ENCODE data around the gene ARHGEF28. TPM values are rescaled to one million over a fixed set of nuclear protein-coding genes. Genes with fewer than 3 reads are reported as not detected.

ARHGEF28 gene
- total and polyA plus RNA-seq, 2 donors (not counting 1 experiment from before 2014, with no cell fraction given): not detected

GRCh38 chr5:73668017-73668416, 42.0 kb downstream of the ARHGEF28 start:
- Histone ChIP-seq H3K4me3 (ENCODE audit: control extremely low read depth in 1 of 5, extremely low read depth in 1 of 5, insufficient read depth in 1 of 5, low read depth in 2 of 5, low read length in 4 of 5) (no peak overlapping the region), H3K9ac (ENCODE audit: low read length) (no peak overlapping the region), H2AFZ (ENCODE audit: insufficient read depth, low read depth, low read length, poor library complexity, severe bottlenecking) (no peak overlapping the region), H4K20me1 (ENCODE audit: control insufficient read depth, insufficient read depth, low read length, poor library complexity, severe bottlenecking) (no peaks in the 10 kb centered on the region), H3K36me3 (replicated peaks in 1 of 2; ENCODE audit: control extremely low read depth in 1 of 2, control insufficient read depth in 1 of 2, extremely low read depth in 1 of 2, insufficient read depth in 2 of 2, low read length in 1 of 2) (no peaks in the 10 kb centered on the region), H3K27me3 (replicated peaks in 1 of 4; ENCODE audit: control extremely low read depth in 1 of 4, control insufficient read depth in 3 of 4, insufficient read depth in 4 of 4, low read length in 3 of 4) (peaks cover 0 to 9% (median 1%) of the 10 kb centered on the region in 4 experiments), H3K27ac (ENCODE audit: low read length in 2 of 2) (no peak overlapping the region), H3K79me2 (ENCODE audit: control insufficient read depth, insufficient read depth, low read length) (no peaks in the 10 kb centered on the region), H3K9me3 (ENCODE audit: control extremely low read depth in 1 of 3, control insufficient read depth in 2 of 3, insufficient read depth in 1 of 3, low read length in 2 of 3) (no peaks in the 10 kb centered on the region), H3K4me1 (ENCODE audit: control insufficient read depth in 2 of 2, insufficient read depth in 2 of 2, low read length in 2 of 2) (no peaks in the 10 kb centered on the region), H3K4me2 (replicated peaks; ENCODE audit: low read depth, low read length, poor library complexity, severe bottlenecking) (no peak overlapping the region)
- POLR2A ChIA-PET: no interaction called here
- Mint-ChIP-seq H3K4me1 (no peaks in the 10 kb centered on the region), H3K4me3 (no peak overlapping the region), H3K27ac (no peak overlapping the region), H3K27me3 (peaks cover 21% of the 10 kb centered on the region), H3K9me3 (ENCODE audit: insufficient read depth) (no peaks in the 10 kb centered on the region)
- no peak for TF ChIP-seq EZH2 (IDR thresholded peaks at IDR 0.05; ENCODE audit: borderline replicate concordance, insufficient read depth, low read depth, low read length, poor library complexity, severe bottlenecking)
- no peak for TF ChIP-seq CTCF (IDR thresholded peaks at IDR 0.05)
- intact Hi-C loops (cut with micrococcal nuclease): no loop called here
- DNase-seq: no peak
- CTCF ChIA-PET: no interaction called here
- WGBS (ENCODE audit: insufficient coverage): 90% methylated on average over 1 of the region's 4 CpGs
- no peak for ATAC-seq (ENCODE audit: low read depth)

- Histone ChIP-seq H3K79me2 (ENCODE audit: control insufficient read depth, insufficient read depth, low read length) (no peaks in the 10 kb centered on the region), H2AFZ (ENCODE audit: insufficient read depth, low read depth, low read length, poor library complexity, severe bottlenecking) (no peak overlapping the region), H3K9me3 (ENCODE audit: control extremely low read depth in 1 of 3, control insufficient read depth in 2 of 3, insufficient read depth in 1 of 3, low read length in 2 of 3) (no peaks in the 10 kb centered on the region), H3K4me1 (ENCODE audit: control insufficient read depth in 2 of 2, insufficient read depth in 2 of 2, low read length in 2 of 2) (no peaks in the 10 kb centered on the region), H3K27ac (ENCODE audit: low read length in 2 of 2) (no peak overlapping the region), H4K20me1 (ENCODE audit: control insufficient read depth, insufficient read depth, low read length, poor library complexity, severe bottlenecking) (no peaks in the 10 kb centered on the region), H3K36me3 (replicated peaks in 1 of 2; ENCODE audit: control extremely low read depth in 1 of 2, control insufficient read depth in 1 of 2, extremely low read depth in 1 of 2, insufficient read depth in 2 of 2, low read length in 1 of 2) (no peaks in the 10 kb centered on the region), H3K4me3 (ENCODE audit: control extremely low read depth in 1 of 5, extremely low read depth in 1 of 5, insufficient read depth in 1 of 5, low read depth in 2 of 5, low read length in 4 of 5) (no peak overlapping the region), H3K9ac (ENCODE audit: low read length) (no peak overlapping the region), H3K4me2 (replicated peaks; ENCODE audit: low read depth, low read length, poor library complexity, severe bottlenecking) (no peak overlapping the region), H3K27me3 (replicated peaks in 1 of 4; ENCODE audit: control extremely low read depth in 1 of 4, control insufficient read depth in 3 of 4, insufficient read depth in 4 of 4, low read length in 3 of 4) (peaks cover 0 to 9% (median 1%) of the 10 kb centered on the region in 4 experiments)
- Mint-ChIP-seq H3K9me3 (ENCODE audit: insufficient read depth) (no peaks in the 10 kb centered on the region), H3K4me3 (no peak overlapping the region), H3K4me1 (no peaks in the 10 kb centered on the region), H3K27me3 (peaks cover 21% of the 10 kb centered on the region), H3K27ac (no peak overlapping the region)
- ChIA-PET CTCF (no interaction called here), POLR2A (no interaction called here)
- DNase-seq (no peak), ATAC-seq (ENCODE audit: low read depth) (no peak)
- 100% methylated on average over 1 of the region's 3 CpGs for WGBS (ENCODE audit: insufficient coverage)
- intact Hi-C loops (cut with micrococcal nuclease): no loop called here
- TF ChIP-seq EZH2 (IDR thresholded peaks at IDR 0.05; ENCODE audit: borderline replicate concordance, insufficient read depth, low read depth, low read length, poor library complexity, severe bottlenecking) (no peak), CTCF (IDR thresholded peaks at IDR 0.05) (no peak)
These were observed 42.6 kb downstream of the ARHGEF28 start for GRCh38 chr5:73668486-73669111.

Measured in B cell (primary cell).